HG03135 (cell line): ENCODE data around the gene OR8A1.
"Not testable (repeated sequence)": the region's sequence is repeated elsewhere in the genome, so short reads cannot be mapped to it uniquely, and the experiment has no call there.

ENCODE experiments used
- ATAC-seq: cut with Tn5 transposase; IDR thresholded peaks from one replicate; pipeline ENCODE4 v1.9.1; 2021; ENCODE audit warnings: mild to moderate bottlenecking, moderate library complexity; ENCODE audit not compliant: unreplicated experiment

The OR8A1 gene

DNA sequence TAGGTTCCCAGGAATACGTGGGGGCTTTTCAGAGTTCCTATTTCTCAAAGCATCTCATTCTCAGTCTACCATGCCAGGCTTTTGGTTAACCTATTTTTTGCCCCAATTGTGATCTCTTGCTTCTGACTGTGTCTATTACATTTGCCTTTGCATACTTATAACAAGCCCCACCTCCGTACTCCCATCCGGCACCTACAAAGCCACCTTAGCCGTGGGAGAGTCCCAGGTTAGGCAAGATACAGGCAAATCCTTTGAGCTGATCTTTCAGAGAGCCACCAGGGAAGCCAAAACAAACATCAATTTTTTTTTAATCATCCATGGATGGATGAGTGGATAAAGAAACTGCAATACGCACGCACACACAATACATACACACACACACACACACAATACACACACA, 22.8 kb downstream of the OR8A1 start:
- ATAC-seq = no peak

GRCh38 chr11:124595302-124595701, 25.5 kb downstream of the OR8A1 start:
- no peak for ATAC-seq

GRCh38 chr11:124597626-124598025, 27.8 kb downstream of the OR8A1 start:
- no peak for ATAC-seq

GRCh38 chr11:124600621-124601320, 31.0 kb downstream of the OR8A1 start:
- no peak for ATAC-seq

DNA sequence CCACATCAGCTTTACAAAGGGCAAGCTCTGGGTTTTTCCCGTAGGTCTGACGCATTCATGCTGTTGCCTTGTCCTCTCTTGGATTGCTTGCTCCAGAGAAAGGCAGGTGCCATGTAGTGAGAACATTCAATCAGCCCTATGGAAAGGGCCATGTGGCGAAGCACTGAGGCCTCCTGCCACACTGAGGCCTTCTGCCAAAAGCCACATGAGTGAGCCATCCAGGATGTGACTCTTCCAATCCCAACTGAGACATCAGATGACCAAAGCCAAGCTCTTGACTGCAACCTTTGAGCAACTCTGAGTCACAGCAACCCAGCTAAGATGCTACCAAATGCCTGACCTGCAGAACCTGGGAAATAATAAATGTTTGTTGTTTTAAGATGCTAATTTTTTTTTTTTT, 32.4 kb downstream of the OR8A1 start:
- ATAC-seq = no peak

GRCh38 chr11:124602723-124603122, 32.9 kb downstream of the OR8A1 start:
- ATAC-seq = not testable (repeated sequence)

DNA sequence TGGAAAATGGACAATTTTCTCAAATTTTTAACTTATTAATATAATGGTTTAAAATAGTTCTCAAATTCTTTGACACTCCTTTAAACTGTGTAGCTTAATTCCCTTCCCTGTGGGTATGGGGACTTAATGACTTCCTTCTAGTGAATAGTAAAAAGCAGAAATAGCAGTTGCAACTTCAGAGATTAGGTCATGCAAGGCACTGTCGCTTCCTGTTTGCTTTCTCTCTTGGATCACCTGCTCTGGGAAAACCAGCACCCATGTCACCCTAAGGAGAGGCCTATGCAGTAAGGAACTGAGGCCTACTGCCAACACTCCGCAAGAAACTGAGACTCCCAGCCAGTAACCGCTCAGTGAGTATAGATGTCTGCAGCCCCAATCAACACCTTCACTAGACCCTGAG, 35.9 kb downstream of the OR8A1 start:
- no peak for ATAC-seq

- no peak for ATAC-seq
These were observed 38.4 kb downstream of the OR8A1 start for GRCh38 chr11:124608147-124608546.

DNA sequence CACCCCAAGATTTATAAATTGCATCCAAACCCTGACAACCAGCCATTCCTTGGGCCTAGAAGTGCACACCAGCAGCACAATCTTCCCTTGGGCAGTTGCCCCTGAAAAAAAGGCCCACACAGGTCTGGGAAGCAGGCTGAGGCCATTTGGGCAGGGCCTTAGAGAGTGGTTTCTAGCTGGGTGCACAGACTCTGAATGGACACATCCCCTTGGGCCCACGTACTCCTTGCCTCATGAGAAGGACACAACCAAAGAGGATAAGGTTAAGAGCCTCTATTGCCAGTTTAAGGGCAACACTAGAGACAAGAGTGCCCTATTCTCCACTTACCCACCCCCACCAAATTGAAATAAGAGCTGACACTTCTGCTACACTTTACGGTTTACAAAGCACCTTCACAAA, 40.5 kb downstream of the OR8A1 start:
- no peak for ATAC-seq

GRCh38 chr11:124611064-124611463, 41.3 kb downstream of the OR8A1 start, which contains the start of gene PANX3:
PANX3 (plus strand) TSS chr11:124611428; CDS start chr11:124611557, 129 bp downstream.
- no peak for ATAC-seq

GRCh38 chr11:124612045-124612444, 42.2 kb downstream of the OR8A1 start:
- no peak for ATAC-seq

- no peak for ATAC-seq
These were observed 42.9 kb downstream of the OR8A1 start for GRCh38 chr11:124612567-124613246.

GRCh38 chr11:124618863-124619262, 49.1 kb downstream of the OR8A1 start:
- no peak for ATAC-seq
